Neutrophil (primary cell): ENCODE results near the gene FUOM.

Experiments
- H3K27ac ChIP-seq: fragments of 200-600 bp; sonication (generic); 2 replicates; pipeline ENCODE4 v1.5.1; 2016; ENCODE audit warnings: mild to moderate bottlenecking, moderate library complexity
- H3K27me3 ChIP-seq: fragments of 200-600 bp; sonication (generic); 2 replicates; pipeline ENCODE4 v1.6.0; 2016; ENCODE audit warnings: mild to moderate bottlenecking
- H3K36me3 ChIP-seq: fragments of 200-600 bp; sonication (generic); 2 replicates; pipeline ENCODE4 v1.5.1; 2017
- H3K4me1 ChIP-seq, 2 experiments: fragments of 200-600 bp in 1 of 2; sonication (generic) in 1 of 2; 1 replicate in 1 of 2; 2 replicates in 1 of 2; pipeline versions ENCODE4 v1.5.1 to v1.6.1; 2013 to 2016; ENCODE audit warnings: low read depth in 1 of 2, low read length in 1 of 2, mild to moderate bottlenecking in 1 of 2, moderate library complexity in 1 of 2; ENCODE audit not compliant: control insufficient read depth in 1 of 2, insufficient read depth in 1 of 2
- H3K4me3 ChIP-seq, 2 experiments: fragments of 200-600 bp in 1 of 2; sonication (generic) in 1 of 2; 1 replicate in 1 of 2; 2 replicates in 1 of 2; pipeline ENCODE4 v1.5.1; 2013 to 2016; ENCODE audit warnings: low read depth in 1 of 2, low read length in 1 of 2, mild to moderate bottlenecking in 1 of 2, moderate library complexity in 1 of 2
- H3K9me3 ChIP-seq: fragments of 200-600 bp; sonication (generic); 2 replicates; pipeline ENCODE4 v1.5.1; 2016
- CTCF ChIP-seq: fragments of 200-600 bp; sonication (generic); IDR thresholded peaks from 2 replicates; pipeline ENCODE4 v1.5.1; 2016; ENCODE audit warnings: antibody characterized with exemption

The FUOM gene

GRCh38 chr10:133343558-133343957 lies 14.3 kb downstream of the FUOM start:
- TF ChIP-seq CTCF: no peak
- Histone ChIP-seq H3K36me3 (no peaks in the 10 kb centered on the region), H3K27me3 (peaks cover 95% of the 10 kb centered on the region), H3K4me3 (no peak overlapping the region), H3K9me3 (no peaks in the 10 kb centered on the region), H3K27ac (no peak overlapping the region), H3K4me1 (no peaks in the 10 kb centered on the region)

- H3K27me3 ChIP-seq: peaks cover 96% of the 10 kb centered on the region
- no peak for TF ChIP-seq CTCF
Measured at GRCh38 chr10:133342942-133343341, 14.9 kb downstream of the FUOM start.

GRCh38 chr10:133341983-133342382 lies 15.8 kb downstream of the FUOM start:
- Histone ChIP-seq H3K36me3 (no peaks in the 10 kb centered on the region), H3K27ac (no peak overlapping the region), H3K4me1 (no peaks in the 10 kb centered on the region), H3K27me3 (peaks cover 96% of the 10 kb centered on the region), H3K4me3 (no peak overlapping the region), H3K9me3 (no peaks in the 10 kb centered on the region)
- no peak for TF ChIP-seq CTCF

More at GRCh38 chr10:133342942-133343341, 14.9 kb downstream of the FUOM start:
- H3K27ac ChIP-seq: no peak overlapping the region
- H3K4me1 ChIP-seq: no peaks in the 10 kb centered on the region
- H3K9me3 ChIP-seq: no peaks in the 10 kb centered on the region
- H3K36me3 ChIP-seq: no peaks in the 10 kb centered on the region
- H3K4me3 ChIP-seq: no peak overlapping the region

GRCh38 chr10:133339708-133340380 lies 18.0 kb downstream of the FUOM start:
- no peaks in the 10 kb centered on the region for H3K9me3 ChIP-seq
- H3K36me3 ChIP-seq: no peaks in the 10 kb centered on the region
- H3K27ac ChIP-seq: no peak overlapping the region
- peaks cover 0 to 12% of the 10 kb centered on the region in 2 experiments for H3K4me1 ChIP-seq
- TF ChIP-seq CTCF: no peak
- H3K27me3 ChIP-seq: peaks cover 96% of the 10 kb centered on the region
- H3K4me3 ChIP-seq: no peak overlapping the region

- Histone ChIP-seq H3K36me3 (no peaks in the 10 kb centered on the region), H3K27me3 (peaks cover 92% of the 10 kb centered on the region), H3K4me3 (no peak overlapping the region)
Measured at GRCh38 chr10:133338080-133339071, 19.4 kb downstream of the FUOM start.

More at GRCh38 chr10:133338080-133339071, 19.4 kb downstream of the FUOM start:
- H3K4me1 ChIP-seq: peaks cover 0 to 12% of the 10 kb centered on the region in 2 experiments
- TF ChIP-seq CTCF: no peak
- no peak overlapping the region for H3K27ac ChIP-seq
- no peaks in the 10 kb centered on the region for H3K9me3 ChIP-seq
